ENCODE data around the gene TTC3.

The TTC3 gene

GRCh38 chr21:37155186-37155585, 82.1 kb downstream of the TTC3 start:
- Histone ChIP-seq H3K27me3 (ENCODE audit: insufficient read depth, poor library complexity, severe bottlenecking) (no peaks in the 10 kb centered on the region), H3K4me3 (replicated peaks; ENCODE audit: insufficient read depth, low read length) (no peak overlapping the region), H3K27ac (replicated peaks) (no peak overlapping the region)
- no peak for DNase-seq (ENCODE audit: low read depth in 1 of 2, low spot score in 1 of 2)
- TF ChIP-seq POLR2AphosphoS5 (IDR thresholded peaks at IDR 0.05; ENCODE audit: low read depth) (no peak), CTCF (IDR thresholded peaks at IDR 0.05; ENCODE audit: insufficient read depth, low read length) (no peak), REST (IDR thresholded peaks at IDR 0.05; ENCODE audit: insufficient replicate concordance, low read depth) (no peak), GABPA (IDR thresholded peaks at IDR 0.05; ENCODE audit: low read depth) (no peak), SPI1 (IDR thresholded peaks at IDR 0.05; ENCODE audit: borderline replicate concordance, low read depth) (no peak)

- Histone ChIP-seq H3K27me3 (ENCODE audit: insufficient read depth, poor library complexity, severe bottlenecking) (no peaks in the 10 kb centered on the region), H3K27ac (replicated peaks) (no peak overlapping the region), H3K4me3 (replicated peaks; ENCODE audit: insufficient read depth, low read length) (no peak overlapping the region)
- DNase-seq (ENCODE audit: low read depth in 1 of 2, low spot score in 1 of 2) = no peak
- no peak for TF ChIP-seq GABPA (IDR thresholded peaks at IDR 0.05; ENCODE audit: low read depth)
- no peak for TF ChIP-seq SPI1 (IDR thresholded peaks at IDR 0.05; ENCODE audit: borderline replicate concordance, low read depth)
- TF ChIP-seq REST (IDR thresholded peaks at IDR 0.05; ENCODE audit: insufficient replicate concordance, low read depth) = no peak
- TF ChIP-seq CTCF (IDR thresholded peaks at IDR 0.05; ENCODE audit: insufficient read depth, low read length) = no peak
- no peak for TF ChIP-seq POLR2AphosphoS5 (IDR thresholded peaks at IDR 0.05; ENCODE audit: low read depth)
Observed at GRCh38 chr21:37157938-37158337, 84.9 kb downstream of the TTC3 start.

GRCh38 chr21:37159053-37159776, 86.2 kb downstream of the TTC3 start:
- Histone ChIP-seq H3K4me3 (replicated peaks; ENCODE audit: insufficient read depth, low read length) (no peak overlapping the region), H3K27ac (replicated peaks) (no peak overlapping the region), H3K27me3 (ENCODE audit: insufficient read depth, poor library complexity, severe bottlenecking) (no peaks in the 10 kb centered on the region)
- DNase-seq (ENCODE audit: low read depth in 1 of 2, low spot score in 1 of 2) = no peak
- no peak for TF ChIP-seq GABPA (IDR thresholded peaks at IDR 0.05; ENCODE audit: low read depth)
- TF ChIP-seq CTCF (IDR thresholded peaks at IDR 0.05; ENCODE audit: insufficient read depth, low read length) = no peak

- no peak overlapping the region for H3K27ac ChIP-seq (replicated peaks)
- no peaks in the 10 kb centered on the region for H3K27me3 ChIP-seq (ENCODE audit: insufficient read depth, poor library complexity, severe bottlenecking)
- H3K4me3 ChIP-seq (replicated peaks; ENCODE audit: insufficient read depth, low read length) = no peak overlapping the region
- no peak for DNase-seq (ENCODE audit: low read depth in 1 of 2, low spot score in 1 of 2)
- no peak for TF ChIP-seq REST (IDR thresholded peaks at IDR 0.05; ENCODE audit: insufficient replicate concordance, low read depth)
- no peak for TF ChIP-seq POLR2AphosphoS5 (IDR thresholded peaks at IDR 0.05; ENCODE audit: low read depth)
- TF ChIP-seq GABPA (IDR thresholded peaks at IDR 0.05; ENCODE audit: low read depth) = no peak
- TF ChIP-seq CTCF (IDR thresholded peaks at IDR 0.05; ENCODE audit: insufficient read depth, low read length) = no peak
- TF ChIP-seq SPI1 (IDR thresholded peaks at IDR 0.05; ENCODE audit: borderline replicate concordance, low read depth) = no peak
Observed at GRCh38 chr21:37159949-37160348, 86.9 kb downstream of the TTC3 start.

Data from HL-60 (cell line).